Ascending aorta (tissue), 2 donors: ENCODE data around the gene BMPR1B. TPM values are rescaled to one million over a fixed set of nuclear protein-coding genes. Genes with fewer than 3 reads are reported as not detected.

Experiments
- DNase-seq, 2 donors: peaks; one replicate each; pipeline ENCODE4 v3.0.0-alpha.2; 2019; ENCODE audit warnings: low spot score in 2 of 2
- H3K27ac ChIP-seq, 2 donors: fragments of 200-600 bp; sonication (generic); one replicate each; pipeline ENCODE4 v1.5.1; 2016 to 2017; ENCODE audit warnings: mild to moderate bottlenecking in 1 of 2
- H3K27me3 ChIP-seq: fragments of 200-600 bp; sonication (generic); one replicate; pipeline ENCODE4 v1.5.1; 2017
- H3K36me3 ChIP-seq, 2 donors: fragments of 200-600 bp; sonication (generic); one replicate each; pipeline ENCODE4 v1.5.1; 2016
- H3K4me1 ChIP-seq, 2 donors: fragments of 200-600 bp; sonication (generic); one replicate each; pipeline ENCODE4 v1.5.1; 2016 to 2017; ENCODE audit warnings: mild to moderate bottlenecking in 1 of 2
- H3K4me3 ChIP-seq, 2 donors: fragments of 200-600 bp; sonication (generic); one replicate each; pipeline ENCODE4 v1.5.1; 2016 to 2017; ENCODE audit warnings: mild to moderate bottlenecking in 1 of 2
- H3K9me3 ChIP-seq, 2 donors: fragments of 200-600 bp; sonication (generic); one replicate each; pipeline ENCODE4 v1.5.1; 2016
- CTCF ChIP-seq, 3 experiments: fragments of 200-600 bp in 2 of 3; fragments of 450-650 bp in 1 of 3; sonication (generic) in 2 of 3; IDR thresholded peaks; one replicate each; pipeline ENCODE4 v1.5.1; 2016 to 2019; ENCODE audit warnings: antibody characterized with exemption in 3 of 3, mild to moderate bottlenecking in 1 of 3, moderate library complexity in 1 of 3
- intact Hi-C: fragments of 100-400 bp; cut with DNase I; formaldehyde crosslinking; loops from one replicate; pipeline ENCODE4 v1.15.1; 2023
- total RNA-seq: library from RNA; depleted of rRNA; stranded (reverse); fragments of >200 nt; gene quantifications from one replicate; pipeline ENCODE4 v1.1.0, GENCODE V29; 2016

BMPR1B gene
- total RNA-seq: 3.8 TPM

- Histone ChIP-seq H3K27ac (peak within 1 kb of the TSS; percentile 79 to 85), H3K4me3 (peak within 1 kb of the TSS; percentile 76 to 81), H3K36me3 (no peaks in the 10 kb centered on the region), H3K4me1 (no peaks in the 10 kb centered on the region), H3K27me3 (no peaks in the 10 kb centered on the region), H3K9me3 (no peaks in the 10 kb centered on the region)
- intact Hi-C loops: loop anchor here (1.0 to 10.0 kb wide), 8 partner anchors 70 to 787 kb away; partner anchors contain the start of genes PDLIM5 and UNC5C
- peak in 1 of 3 experiments; percentile 12 for TF ChIP-seq CTCF (IDR thresholded peaks at IDR 0.05)
- DNase-seq: peak in 1 of 2 donors; percentile 74
Measured at GRCh38 chr4:94757192-94758140, at the start of gene BMPR1B. Gene BMPR1B, plus strand, starts transcription at chr4:94757955. Its CDS starts 346,470 bp downstream, at chr4:95104425.

GRCh38 chr4:94711635-94712034, 46.1 kb upstream of the BMPR1B start:
- intact Hi-C loops: no loop called here
- DNase-seq: no peak
- H3K27me3 ChIP-seq: no peaks in the 10 kb centered on the region
- no peak overlapping the region for H3K4me3 ChIP-seq
- no peak overlapping the region for H3K27ac ChIP-seq
- peaks cover 0 to 4% of the 10 kb centered on the region in 2 donors for H3K4me1 ChIP-seq
- H3K9me3 ChIP-seq: no peaks in the 10 kb centered on the region
- no peak for TF ChIP-seq CTCF (IDR thresholded peaks at IDR 0.05)
- H3K36me3 ChIP-seq: no peaks in the 10 kb centered on the region

GRCh38 chr4:94714365-94715160, 43.2 kb upstream of the BMPR1B start:
- H3K27ac ChIP-seq: peak overlapping the region; percentile 58 to 73
- no peak for TF ChIP-seq CTCF (IDR thresholded peaks at IDR 0.05)
- peaks cover 0 to 4% of the 10 kb centered on the region in 2 donors for H3K4me1 ChIP-seq
- H3K36me3 ChIP-seq: no peaks in the 10 kb centered on the region
- H3K9me3 ChIP-seq: no peaks in the 10 kb centered on the region
- peak overlapping the region in 1 of 2 donors; percentile 33 for H3K4me3 ChIP-seq
- intact Hi-C loops: no loop called here
- no peaks in the 10 kb centered on the region for H3K27me3 ChIP-seq
- no peak for DNase-seq

- H3K4me1 ChIP-seq: peaks cover 0 to 4% of the 10 kb centered on the region in 2 donors
- DNase-seq: no peak
- H3K27ac ChIP-seq: peak overlapping the region in 1 of 2 donors; percentile 73
- H3K9me3 ChIP-seq: no peaks in the 10 kb centered on the region
- H3K4me3 ChIP-seq: no peak overlapping the region
- TF ChIP-seq CTCF (IDR thresholded peaks at IDR 0.05): no peak
- H3K27me3 ChIP-seq: no peaks in the 10 kb centered on the region
- intact Hi-C loops: no loop called here
- no peaks in the 10 kb centered on the region for H3K36me3 ChIP-seq
Measured at GRCh38 chr4:94715726-94716125, 42.0 kb upstream of the BMPR1B start.

- Histone ChIP-seq H3K9me3 (no peaks in the 10 kb centered on the region), H3K4me3 (no peak overlapping the region), H3K36me3 (no peaks in the 10 kb centered on the region), H3K27ac (no peak overlapping the region), H3K27me3 (no peaks in the 10 kb centered on the region), H3K4me1 (no peaks in the 10 kb centered on the region)
- no peak for TF ChIP-seq CTCF (IDR thresholded peaks at IDR 0.05)
- intact Hi-C loops: no loop called here
- DNase-seq: no peak
Measured at GRCh38 chr4:94721310-94721709, 36.4 kb upstream of the BMPR1B start.
